ENCODE data around the gene EMC9.
"Not testable (repeated sequence)": the region's sequence is repeated elsewhere in the genome, so short reads cannot be mapped to it uniquely, and the experiment has no call there.

EMC9 gene

DNA sequence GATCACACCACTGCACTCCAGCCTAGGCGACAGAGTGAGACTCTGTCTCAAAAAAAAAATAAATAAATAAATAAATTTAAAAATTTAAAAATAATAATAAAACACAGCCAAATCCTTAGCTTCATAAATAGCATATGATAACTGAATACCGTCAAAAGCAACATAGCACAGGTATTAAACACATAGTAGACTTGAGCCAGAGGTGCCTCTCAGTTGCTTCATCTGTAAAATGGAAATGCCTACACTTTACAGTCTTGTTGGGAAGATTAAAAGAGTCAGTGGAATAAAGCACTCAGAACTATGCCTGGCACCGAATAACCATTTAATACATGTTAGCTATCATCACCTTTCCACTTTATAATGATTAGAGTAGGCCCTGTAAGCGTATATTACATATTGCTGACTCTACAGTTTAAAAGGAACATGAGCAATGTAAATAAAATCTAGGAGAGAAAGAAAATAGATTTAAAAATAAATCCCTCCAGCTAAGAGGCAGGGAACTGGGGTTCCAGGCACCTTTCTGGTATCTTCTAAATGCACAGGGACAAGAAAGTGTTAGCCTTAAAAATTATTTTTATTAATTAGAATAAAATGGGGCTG lies 34.6 kb downstream of the EMC9 start:
- no peak for DNase-seq

DNA sequence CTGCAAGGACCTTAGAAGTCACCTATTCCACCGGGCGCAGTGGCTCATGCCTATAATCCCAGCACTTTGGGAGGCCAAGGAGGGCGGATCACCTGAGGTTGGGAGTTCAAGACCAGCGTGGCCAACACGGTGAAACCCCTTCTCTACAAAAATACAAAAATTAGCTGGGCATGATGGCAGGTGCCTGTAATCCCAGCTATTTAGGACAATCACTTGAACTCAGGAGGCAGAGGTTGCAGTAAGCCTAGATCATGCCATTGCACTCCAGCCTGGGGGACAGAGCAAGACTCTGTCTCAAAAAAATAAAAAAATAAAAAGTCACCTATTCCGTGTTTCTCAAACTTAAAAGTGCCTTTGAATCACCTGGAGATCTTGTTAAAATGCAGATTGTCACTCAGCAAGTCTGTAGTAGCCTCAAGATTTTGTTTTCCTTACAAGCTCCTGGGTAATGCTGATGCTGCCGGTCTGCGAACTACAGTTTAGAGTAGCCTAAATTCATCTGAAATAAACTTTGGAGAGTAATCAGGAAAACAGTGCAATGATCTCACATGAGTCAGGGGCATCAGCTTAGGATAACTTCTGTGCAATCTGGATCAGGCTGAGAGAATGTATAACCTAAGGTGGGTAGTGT lies 35.7 kb downstream of the EMC9 start:
- DNase-seq: not testable (repeated sequence)

GRCh38 chr14:24103451-24103850 lies 37.9 kb downstream of the EMC9 start:
- no peak for DNase-seq

- DNase-seq: no peak
Observed at GRCh38 chr14:24102357-24103048, 38.9 kb downstream of the EMC9 start.

- no peak for DNase-seq
Observed at GRCh38 chr14:24100982-24101494, 40.4 kb downstream of the EMC9 start.

- DNase-seq: no peak
Observed at GRCh38 chr14:24100197-24100981, 41.0 kb downstream of the EMC9 start.

- no peak for DNase-seq
Observed at GRCh38 chr14:24098927-24099813, 42.2 kb downstream of the EMC9 start.

- no peak for DNase-seq
Observed at GRCh38 chr14:24098229-24098926, 43.0 kb downstream of the EMC9 start.

DNA sequence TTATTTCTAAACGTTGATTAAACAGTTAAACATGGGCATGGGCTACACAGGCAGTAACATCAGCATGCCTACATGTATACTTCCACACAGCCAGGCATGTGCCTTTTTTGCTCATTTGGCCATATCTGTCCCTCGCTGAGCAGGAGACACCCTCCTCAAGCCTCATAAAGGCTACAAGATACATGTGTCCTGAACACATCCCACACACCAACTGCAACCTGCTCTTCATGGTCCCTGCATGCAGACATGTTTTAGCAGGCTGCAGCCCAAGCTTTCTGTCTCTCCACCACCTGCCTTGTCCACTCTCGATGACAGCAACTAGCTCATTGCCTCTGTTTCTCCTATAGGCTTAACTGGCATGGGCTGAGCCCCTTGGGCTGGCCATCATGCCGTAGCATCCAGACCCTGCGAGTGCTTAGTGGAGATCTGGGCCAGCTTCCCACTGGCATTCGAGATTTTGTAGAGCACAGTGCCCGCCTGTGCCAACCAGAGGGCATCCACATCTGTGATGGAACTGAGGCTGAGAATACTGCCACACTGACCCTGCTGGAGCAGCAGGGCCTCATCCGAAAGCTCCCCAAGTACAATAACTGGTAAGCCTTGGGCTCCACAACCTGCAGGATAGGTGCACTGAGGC lies 44.7 kb downstream of the EMC9 start:
- no peak for DNase-seq

DNA sequence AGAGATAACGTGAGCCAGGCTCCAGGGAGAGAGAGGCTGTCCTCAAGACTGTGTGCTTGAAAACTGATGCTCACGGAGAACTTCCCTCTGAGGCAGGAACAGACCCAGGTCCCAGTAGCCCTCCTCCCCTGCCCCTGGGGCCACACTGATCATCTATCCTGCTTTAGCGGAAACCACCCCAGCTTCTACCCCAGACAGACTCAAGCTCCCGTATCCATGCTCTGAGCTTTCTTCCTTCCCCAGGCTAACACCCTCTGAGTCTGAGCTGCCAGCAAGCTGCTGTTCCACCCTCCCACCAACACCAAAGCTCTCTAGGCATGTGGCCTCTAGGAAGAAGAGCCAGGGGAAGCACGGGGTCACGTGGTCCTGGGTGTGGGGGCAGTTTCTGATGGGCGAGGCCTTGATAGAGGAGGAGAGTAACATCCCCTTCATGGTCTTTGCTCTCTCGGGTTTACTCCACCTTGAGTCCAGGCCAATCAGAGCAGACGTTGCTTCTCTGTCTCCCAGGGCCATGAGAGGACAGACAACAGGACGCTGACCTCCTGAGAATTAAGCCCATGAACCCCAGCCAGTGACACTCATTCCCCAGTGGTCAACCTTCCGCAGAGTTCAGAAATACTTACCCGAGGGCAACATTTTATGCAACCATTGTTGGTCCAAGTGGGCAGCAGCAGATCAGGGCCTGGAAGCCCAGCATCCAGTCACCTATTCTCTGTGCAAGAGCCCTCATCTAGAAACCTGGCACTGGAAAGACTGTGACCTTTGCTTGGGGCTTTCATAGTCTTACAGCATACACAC lies 45.9 kb downstream of the EMC9 start:
- DNase-seq: no peak

- DNase-seq: no peak
Observed at GRCh38 chr14:24094841-24095270, 46.5 kb downstream of the EMC9 start.

DNA sequence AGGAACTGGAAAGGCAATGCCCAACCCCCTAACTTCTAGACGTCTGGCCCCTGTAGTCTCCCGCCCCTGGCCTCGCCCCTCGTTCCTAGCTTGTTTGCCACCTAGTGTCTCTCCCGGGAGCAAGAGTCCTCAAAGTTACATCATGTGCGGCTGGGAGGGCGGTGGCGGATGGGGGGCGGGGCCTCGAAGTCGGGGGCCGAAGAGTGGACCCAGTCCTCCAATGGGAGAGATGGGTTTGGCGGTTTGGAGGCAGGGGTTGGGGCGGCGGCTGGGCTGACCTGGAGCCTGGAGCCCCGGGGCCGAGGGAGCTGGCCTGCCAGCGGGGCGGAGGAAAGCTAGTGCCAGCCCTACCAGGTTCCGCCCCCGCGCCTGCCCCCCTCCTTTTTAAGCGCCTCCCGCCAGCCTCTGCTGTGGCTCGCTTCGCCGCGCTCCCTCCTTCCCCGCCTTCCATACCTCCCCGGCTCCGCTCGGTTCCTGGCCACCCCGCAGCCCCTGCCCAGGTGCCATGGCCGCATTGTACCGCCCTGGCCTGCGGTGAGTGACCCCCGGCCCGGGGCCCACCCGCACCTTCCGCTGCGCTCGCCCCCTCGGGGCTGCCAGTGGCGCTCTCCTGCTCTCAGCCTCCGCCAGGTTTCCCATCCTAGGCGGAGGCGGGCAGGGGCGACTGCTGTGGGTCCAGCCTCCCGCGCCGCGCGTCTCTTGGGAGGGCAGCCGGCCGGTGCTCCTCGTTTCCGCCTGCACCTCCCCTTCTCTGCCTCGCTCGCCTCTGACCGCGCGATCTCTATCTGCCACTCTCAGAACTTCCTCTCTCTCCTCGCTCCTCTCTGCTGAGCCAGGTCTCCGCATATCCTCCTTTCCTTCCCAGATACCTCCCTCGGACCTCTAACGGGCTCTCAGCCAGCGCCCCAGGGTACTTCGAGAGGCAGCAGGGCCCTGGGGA lies 47.2 kb downstream of the EMC9 start, which contains the start of gene PCK2:
PCK2 (plus strand) TSS at position 411 of the 940 bp plus-strand sequence; CDS start at position 506, 95 bp downstream.
- peak; percentile 55 to 82 for DNase-seq

DNA sequence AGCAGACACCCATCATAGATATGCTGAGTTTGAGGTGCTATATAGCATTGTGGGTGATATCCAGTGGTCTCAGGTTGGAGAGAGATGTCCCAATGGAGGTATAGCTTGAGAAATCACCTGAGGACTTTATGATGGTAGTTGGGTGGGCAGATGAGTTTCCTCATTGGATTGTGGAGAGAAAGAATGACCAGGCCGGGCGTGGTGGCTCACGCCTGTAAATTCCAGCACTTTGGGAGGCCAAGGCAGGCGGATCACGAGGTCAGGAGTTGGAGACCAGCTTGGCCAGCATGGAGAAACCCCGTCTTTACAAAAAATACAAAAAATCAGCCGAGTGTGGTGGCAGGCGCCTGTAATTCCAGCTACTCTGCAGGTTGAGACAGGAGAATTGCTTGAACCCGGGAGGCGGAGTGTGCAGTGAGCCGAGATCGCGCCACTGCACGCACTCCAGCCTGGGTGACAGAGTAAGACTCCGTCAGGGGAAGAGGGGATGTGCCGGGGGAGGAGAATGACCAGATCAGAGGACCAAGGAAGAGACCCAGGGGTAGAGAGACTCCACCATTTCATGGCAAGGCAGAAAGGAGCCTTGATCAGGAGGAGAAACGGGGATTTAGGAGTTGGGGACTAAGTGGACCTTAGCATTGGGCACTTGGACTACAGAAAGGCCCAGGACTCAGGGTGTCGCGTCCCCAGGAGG lies 48.0 kb downstream of the EMC9 start:
- DNase-seq: no peak

DNA sequence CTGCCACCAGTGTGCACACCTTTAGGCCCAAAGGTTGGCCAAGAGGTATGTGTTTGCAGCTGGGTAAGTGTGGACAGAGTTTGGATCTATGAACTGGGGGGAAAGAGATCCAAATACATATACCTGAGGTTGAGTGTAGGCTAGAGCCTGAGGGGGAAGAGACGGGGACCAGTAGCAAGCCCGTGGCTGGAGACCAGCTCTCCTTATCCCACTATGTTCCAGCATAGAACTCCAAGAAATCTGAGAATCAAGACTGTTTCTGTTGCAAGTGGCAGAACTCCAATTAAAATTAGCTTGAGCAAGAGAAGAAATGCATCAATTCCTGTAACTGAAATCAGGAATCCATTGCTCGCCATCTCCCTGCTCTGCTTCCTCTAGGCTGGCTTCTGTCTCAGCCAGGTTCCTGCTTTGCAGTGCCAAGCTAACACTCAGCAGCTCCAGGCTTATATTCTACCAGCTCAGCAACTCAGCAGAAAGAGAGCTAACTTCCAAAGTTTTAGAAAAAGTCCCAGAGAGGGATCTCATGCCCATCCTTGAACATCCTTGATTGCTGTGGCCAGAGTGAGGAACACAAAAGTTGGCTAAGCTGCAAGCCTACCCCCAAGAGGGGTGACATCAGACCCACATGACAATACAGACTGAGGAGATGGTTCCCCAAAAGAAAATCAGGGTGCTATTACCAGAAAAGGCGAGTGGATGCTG lies 48.7 kb downstream of the EMC9 start:
- DNase-seq: no peak

DNA sequence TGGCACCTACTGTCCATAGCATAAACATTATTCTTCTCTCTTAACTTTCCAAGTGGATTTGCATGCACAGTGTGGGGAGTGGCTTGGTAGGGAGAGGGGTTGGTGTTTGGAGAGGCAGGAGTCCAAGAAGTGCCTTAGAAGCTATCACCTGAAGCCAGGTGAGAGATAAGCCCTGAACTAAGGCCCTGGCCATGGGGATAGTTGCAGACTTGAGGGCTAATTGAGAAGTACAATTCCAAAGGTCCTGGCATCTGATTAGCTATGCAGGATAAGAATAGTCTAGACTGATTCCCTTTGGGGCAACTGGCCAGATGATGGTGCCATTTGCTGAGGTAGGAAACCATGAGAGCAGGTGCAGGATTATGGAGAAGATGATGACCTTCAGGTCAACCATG lies 49.3 kb downstream of the EMC9 start:
- no peak for DNase-seq

DNA sequence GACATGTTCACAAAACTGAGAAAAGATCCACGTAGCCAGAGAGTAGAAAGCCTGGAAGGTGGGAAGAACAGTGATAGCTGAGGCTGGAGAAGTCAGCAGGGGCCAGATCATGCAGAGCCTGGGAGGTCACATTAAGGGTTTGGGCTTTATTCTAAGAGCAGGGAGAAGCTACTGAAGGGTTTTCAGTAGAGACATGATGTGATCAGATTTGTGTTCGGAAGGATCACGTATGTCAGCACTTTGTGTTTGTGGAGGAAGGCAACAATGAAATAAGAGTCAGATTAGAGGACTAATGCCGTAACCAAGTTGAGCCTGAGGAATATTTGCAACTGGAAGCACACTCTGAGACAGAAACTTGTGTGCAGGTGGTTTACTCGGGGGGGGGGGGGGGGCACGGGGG lies 51.5 kb downstream of the EMC9 start:
- DNase-seq: no peak

Measured in NCI-H1930 (cell line).